GM21825 (cell line): ENCODE data around the gene SF1.
"Not testable (repeated sequence)": the region's sequence is repeated elsewhere in the genome, so short reads cannot be mapped to it uniquely, and the experiment has no call there.

ENCODE experiments used
- ATAC-seq: cut with Tn5 transposase; IDR thresholded peaks from one replicate; pipeline ENCODE4 v1.9.1; 2021; ENCODE audit warnings: mild to moderate bottlenecking, moderate library complexity; ENCODE audit not compliant: unreplicated experiment

The SF1 gene

GRCh38 chr11:64778473-64779298 is at the start of gene SF1:
SF1 (minus strand) TSS chr11:64778542; CDS start chr11:64778392, 150 bp downstream.
- ATAC-seq = peak; percentile 75

- ATAC-seq = no peak
Observed at GRCh38 chr11:64827451-64827839, 49.1 kb upstream of the SF1 start.

- no peak for ATAC-seq
Observed at GRCh38 chr11:64826578-64827450, 48.5 kb upstream of the SF1 start.

GRCh38 chr11:64826062-64826461 is 47.7 kb upstream of the SF1 start:
- no peak for ATAC-seq

- no peak for ATAC-seq
Observed at GRCh38 chr11:64823568-64824119, 45.3 kb upstream of the SF1 start.

GRCh38 chr11:64817476-64817875 is 39.1 kb upstream of the SF1 start:
- no peak for ATAC-seq

- not testable (repeated sequence) for ATAC-seq
Observed at GRCh38 chr11:64815433-64815832, 37.1 kb upstream of the SF1 start.

GRCh38 chr11:64814712-64815187 is 36.4 kb upstream of the SF1 start:
- ATAC-seq = peak; percentile 56

- no peak for ATAC-seq
Observed at GRCh38 chr11:64813826-64814225, 35.5 kb upstream of the SF1 start.

GRCh38 chr11:64810891-64811272 is 32.5 kb upstream of the SF1 start:
- ATAC-seq = no peak

- ATAC-seq = peak; percentile 47
Observed at GRCh38 chr11:64810271-64810890, 32.0 kb upstream of the SF1 start, which contains the start of gene MEN1. MEN1 (minus strand) TSS chr11:64810551; CDS start chr11:64810109, 442 bp downstream.

- no peak for ATAC-seq
Observed at GRCh38 chr11:64809781-64810241, 31.5 kb upstream of the SF1 start.

GRCh38 chr11:64805481-64805880 is 27.1 kb upstream of the SF1 start:
- no peak for ATAC-seq

- ATAC-seq = no peak
Observed at GRCh38 chr11:64804346-64805210, 26.2 kb upstream of the SF1 start.

- ATAC-seq = no peak
Observed at GRCh38 chr11:64803846-64804345, 25.6 kb upstream of the SF1 start.

- ATAC-seq = peak; percentile 42
Observed at GRCh38 chr11:64803158-64803845, 25.0 kb upstream of the SF1 start, which contains the start of gene MAP4K2. MAP4K2 (minus strand) TSS chr11:64803214; CDS start chr11:64803149, 65 bp downstream.

GRCh38 chr11:64802370-64803157 is 24.2 kb upstream of the SF1 start:
- ATAC-seq = peak; percentile 20
